Erythroblast (primary cell): ENCODE measurements around the gene CACNG5.

ENCODE experiments used
- DNase-seq, 2 experiments: peaks; one replicate each; lab custom pipeline; 2025; lab: John Stamatoyannopoulos, UW
- GATA1 ChIP-seq: IDR thresholded peaks from 2 replicates; pipeline ENCODE4 v1.6.1; 2011; ENCODE audit warnings: low read depth, mild to moderate bottlenecking, control low read depth, low read length, moderate library complexity
- POLR2A ChIP-seq: IDR thresholded peaks from 2 replicates; pipeline ENCODE4 v1.6.1; 2011; ENCODE audit warnings: mild to moderate bottlenecking, low read length

Gene CACNG5

DNA sequence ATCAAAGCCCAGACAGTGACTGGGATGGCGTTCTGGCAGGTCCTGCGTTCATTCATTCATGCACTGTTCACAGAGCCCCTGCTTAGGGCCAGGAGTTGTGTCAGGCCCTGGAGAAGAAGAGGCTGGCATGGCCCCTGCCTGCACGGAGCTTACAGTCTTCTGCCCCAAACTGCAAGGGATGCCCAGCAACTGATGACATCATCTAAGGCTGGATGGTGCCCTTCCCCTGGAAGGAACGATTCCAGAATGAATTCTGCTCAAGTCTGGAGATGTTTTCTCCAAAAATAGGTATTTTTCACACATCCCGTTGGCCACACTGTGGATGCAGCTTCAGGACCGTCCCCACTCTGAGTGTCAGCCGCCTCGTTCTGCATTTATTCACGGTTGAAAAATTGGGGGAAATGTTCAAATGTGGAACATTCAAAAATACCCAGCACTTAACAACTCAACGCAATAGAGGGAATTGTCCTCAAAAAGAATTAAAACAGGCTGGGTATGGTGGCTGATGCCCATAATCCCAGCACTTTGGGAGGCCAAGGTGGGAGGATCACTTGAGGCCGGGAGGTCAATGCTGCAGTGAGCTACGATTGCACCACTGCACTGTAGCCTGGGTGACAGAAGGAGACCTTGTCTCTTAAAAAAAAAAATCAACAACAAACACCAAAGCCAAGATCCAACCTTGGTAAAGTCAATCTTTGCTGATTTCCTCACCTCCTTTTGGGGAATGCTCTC, 23.8 kb upstream of the CACNG5 start:
- TF ChIP-seq GATA1 (no peak), POLR2A (no peak)

DNA sequence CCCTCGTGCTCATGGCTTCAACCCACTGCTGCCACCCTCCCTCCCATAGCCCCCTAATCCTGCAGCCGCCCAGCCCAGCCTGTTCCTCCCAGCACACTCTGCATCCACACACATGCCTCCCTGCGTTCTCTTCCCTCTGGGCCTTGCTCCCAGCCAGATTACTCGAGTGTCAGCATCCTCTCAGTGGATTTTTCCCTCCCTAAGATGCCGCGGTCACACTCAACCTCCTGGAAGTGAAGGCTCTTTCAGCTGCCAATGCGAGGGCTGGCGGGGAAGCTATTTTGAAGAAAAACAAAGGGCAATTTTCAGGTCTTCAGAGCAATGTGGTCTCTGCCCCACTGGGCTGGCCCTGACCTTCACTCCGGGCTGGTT, 23.2 kb upstream of the CACNG5 start:
- TF ChIP-seq POLR2A, result no peak
- no peak for TF ChIP-seq GATA1
- no peak for DNase-seq

More for the DNA sequence above, 23.8 kb upstream of the CACNG5 start:
- no peak for DNase-seq

DNA sequence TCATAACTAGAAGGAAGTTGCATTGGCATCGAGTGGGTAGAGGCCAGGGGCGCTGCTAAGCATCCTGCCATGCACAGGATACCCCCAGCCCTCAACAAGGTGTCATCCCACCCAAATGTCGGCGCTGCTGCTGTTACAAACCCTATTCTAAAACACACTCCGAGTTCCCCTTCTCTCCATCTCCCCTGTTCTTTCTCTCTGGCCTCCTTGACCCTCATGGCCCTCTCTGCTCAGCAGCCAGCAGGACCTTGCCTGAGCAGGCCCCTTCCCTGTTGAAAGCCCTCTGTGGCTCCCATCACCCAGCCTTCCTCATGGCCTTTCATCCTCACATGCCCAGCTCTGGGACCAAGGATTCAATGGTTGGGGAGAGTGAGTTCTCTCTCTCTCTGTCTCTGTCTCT, 22.3 kb upstream of the CACNG5 start:
- DNase-seq, result no peak
- no peak for TF ChIP-seq GATA1

DNA sequence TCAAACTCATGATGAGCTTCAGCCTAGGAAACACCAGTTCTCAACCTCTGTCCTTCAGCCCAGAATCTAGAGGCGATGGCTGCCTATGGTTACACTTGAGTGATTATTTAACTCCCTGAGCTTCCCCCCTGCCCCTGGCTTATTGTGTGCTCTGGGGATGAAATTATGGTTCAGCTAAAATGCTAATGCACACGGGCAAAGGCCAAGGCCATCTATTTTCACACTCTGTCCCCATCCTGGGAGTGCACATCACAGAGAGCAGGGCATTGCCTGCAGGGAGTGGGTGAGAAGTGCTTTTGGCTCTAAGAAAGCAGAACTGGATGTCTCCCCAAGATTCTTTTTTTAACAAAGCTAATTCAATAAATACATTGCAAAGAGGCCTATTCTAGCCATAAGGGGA, 21.6 kb upstream of the CACNG5 start:
- no peak for DNase-seq
- TF ChIP-seq GATA1 (no peak), POLR2A (no peak)

DNA sequence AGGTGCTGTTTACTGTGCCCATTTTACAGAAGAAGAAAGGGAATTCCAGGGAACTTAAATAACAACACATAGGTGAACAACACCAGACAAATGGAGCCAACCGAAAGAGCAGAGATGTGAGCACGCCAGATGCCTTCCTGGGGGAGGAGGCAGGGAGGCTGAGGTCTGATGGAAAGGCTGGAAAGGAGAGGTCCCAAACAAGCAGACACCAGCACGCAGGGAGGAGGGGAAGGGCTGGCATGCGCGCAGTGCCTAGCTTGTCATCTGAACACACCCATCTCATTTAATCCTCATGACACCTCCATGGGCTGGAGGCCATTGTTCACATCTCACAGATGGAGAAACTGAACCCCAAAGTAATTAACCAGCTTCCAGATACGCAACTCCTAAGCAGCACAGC, 20.9 kb upstream of the CACNG5 start:
- no peak for DNase-seq
- TF ChIP-seq POLR2A (no peak), GATA1 (no peak)

GRCh38 chr17:66814570-66814969, 20.3 kb upstream of the CACNG5 start:
- DNase-seq, result no peak
- TF ChIP-seq POLR2A, result no peak
- TF ChIP-seq GATA1, result no peak

DNA sequence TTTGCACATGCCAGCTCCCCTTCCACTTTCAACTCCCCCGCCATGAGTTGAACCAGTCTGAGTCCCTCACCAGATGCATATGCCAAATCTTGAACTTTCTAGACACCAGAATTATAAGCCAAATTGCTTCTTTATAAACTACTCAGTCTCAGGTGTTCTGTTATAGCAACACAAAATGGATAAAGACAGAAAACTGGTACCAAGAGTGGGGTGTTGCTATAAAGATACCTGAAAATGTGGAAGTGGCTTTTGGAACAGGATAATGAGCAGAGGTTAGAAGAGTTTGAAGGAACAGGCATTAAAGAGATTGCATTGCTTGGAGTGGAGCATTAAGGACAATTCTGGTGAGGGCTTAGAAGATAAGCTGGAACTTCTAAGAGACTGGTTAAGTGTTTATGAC, 17.2 kb upstream of the CACNG5 start:
- TF ChIP-seq GATA1 (no peak), POLR2A (no peak)
- DNase-seq, result no peak

DNA sequence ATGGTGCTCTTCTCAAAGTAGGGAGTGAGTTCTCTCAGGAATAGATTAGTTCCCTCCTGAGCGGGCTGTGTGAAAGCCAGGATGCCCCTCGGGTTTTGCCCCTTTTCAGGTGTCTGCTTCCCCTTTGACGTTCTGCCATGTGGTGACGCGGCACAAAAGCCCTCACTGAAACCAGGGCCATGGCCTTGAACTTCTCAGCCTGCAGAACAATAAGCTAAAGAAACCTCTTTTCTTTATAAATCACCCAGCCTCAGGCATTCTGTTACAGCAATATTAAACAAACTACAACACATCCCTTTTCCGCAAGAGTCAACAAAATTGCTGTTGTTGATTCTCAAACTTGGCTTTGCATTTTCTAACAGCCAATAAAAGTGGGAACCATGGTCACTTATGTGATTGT, 15.5 kb upstream of the CACNG5 start:
- no peak for DNase-seq
- no peak for TF ChIP-seq POLR2A
- no peak for TF ChIP-seq GATA1

GRCh38 chr17:66822009-66822408, 12.9 kb upstream of the CACNG5 start:
- no peak for DNase-seq
- TF ChIP-seq GATA1, result no peak
- TF ChIP-seq POLR2A, result no peak

DNA sequence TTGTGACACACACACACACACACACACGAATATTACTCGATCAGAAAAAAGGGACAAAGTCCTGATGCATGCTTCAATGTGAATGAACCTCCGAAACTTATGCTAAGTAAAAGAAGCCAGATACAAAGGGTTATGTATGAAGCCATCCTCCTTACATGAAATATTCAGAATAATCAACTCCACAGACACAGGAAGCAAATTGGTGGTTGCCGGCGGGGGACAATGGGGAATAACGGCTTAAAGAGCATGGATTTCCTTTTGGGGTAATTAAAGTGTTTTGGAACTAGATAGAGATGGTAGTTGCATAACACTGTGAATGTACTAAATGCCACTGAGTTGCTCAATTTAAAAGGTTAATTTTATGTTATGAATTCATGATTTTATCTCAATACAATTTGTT, 8.1 kb upstream of the CACNG5 start:
- no peak for DNase-seq
- TF ChIP-seq GATA1 (no peak), POLR2A (no peak)

GRCh38 chr17:66829386-66829864, 5.5 kb upstream of the CACNG5 start:
- TF ChIP-seq GATA1, result no peak
- TF ChIP-seq POLR2A, result no peak
- peak; percentile 24 to 28 for DNase-seq

GRCh38 chr17:66829883-66830282, 5.0 kb upstream of the CACNG5 start:
- no peak for DNase-seq
- TF ChIP-seq GATA1, result no peak
- no peak for TF ChIP-seq POLR2A

DNA sequence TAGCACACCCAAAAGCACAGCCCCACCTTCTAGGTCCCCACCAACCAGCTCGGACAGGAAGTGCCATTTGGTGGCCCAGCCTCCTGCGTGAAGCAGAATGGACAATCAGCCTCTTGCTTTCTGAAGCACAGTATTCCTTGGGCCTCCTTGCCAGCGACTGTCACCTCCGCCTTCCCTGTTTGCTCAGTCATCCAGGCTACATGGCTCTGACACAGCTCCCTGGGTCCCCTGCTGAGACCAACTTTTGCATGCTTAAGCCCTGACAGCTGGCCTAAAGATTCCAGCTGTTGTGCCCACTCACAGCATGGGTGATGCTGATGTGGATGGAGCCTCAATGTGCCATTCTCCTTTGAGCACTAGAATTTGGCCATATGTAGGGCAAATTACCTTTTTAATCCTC, 4.5 kb upstream of the CACNG5 start:
- no peak for TF ChIP-seq POLR2A
- DNase-seq, result no peak

DNA sequence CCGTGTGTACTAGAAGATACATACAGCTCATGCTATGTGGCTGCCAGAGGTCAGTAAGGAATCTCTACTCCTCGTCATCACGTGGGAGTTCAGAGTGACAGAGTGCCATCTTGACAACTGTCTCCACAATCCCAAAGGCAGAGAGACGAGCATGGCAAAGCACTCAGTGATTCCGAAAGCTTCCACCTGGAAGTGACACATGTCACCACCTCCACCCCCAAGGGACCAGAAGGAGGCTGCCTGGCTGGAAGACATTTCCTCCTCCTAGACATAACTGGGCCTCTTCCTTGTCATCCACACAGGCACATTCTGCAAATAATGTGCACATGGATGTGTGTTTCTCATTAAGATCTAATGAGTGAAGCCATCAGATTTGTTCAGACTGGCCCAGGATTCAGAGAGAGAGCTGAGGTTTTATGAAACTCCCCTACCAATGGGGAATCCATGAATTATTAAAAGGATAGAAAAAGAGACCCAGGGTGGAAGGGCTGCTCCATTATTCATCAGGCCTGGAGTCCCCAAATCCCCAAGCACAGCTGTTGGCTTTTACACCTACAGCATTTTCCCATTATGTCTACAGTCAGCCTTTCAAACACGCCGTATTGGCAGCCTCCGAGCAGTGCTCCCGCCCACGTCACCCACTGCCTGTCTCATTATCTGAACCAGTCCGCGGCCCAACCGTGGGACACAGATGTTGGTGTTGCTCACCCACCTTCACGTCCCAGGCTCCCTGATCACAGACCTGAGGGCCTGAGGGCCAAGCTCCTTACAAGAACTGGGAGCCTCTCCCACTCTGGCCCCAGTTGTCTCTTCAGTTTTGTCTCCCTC, 3.3 kb upstream of the CACNG5 start:
- TF ChIP-seq POLR2A (no peak), GATA1 (no peak)
- no peak for DNase-seq
